H1 (cell line): ENCODE data around the gene TM2D1. TPM values are rescaled to one million over a fixed set of nuclear protein-coding genes. Genes with fewer than 3 reads are reported as not detected.

ENCODE experiments used
- CTCF ChIA-PET: fragments of 300-600 bp; sonication (Branson Sonifier 250); formaldehyde crosslinking; loops from one replicate; lab custom pipeline; 2021; ENCODE audit not compliant: partially characterized antibody; lab: Charles Lee
- POLR2A ChIA-PET: fragments of 300-600 bp; sonication (Branson Sonifier 250); formaldehyde crosslinking; loops from one replicate; lab custom pipeline; 2021; ENCODE audit warnings: inconsistent platforms; ENCODE audit not compliant: partially characterized antibody; lab: Charles Lee
- DNase-seq, 2 experiments: peaks; one replicate each; pipeline versions ENCODE4 v3.0.0 to v3.0.0-alpha.2; 2010 to 2022; ENCODE audit warnings: low spot score in 2 of 2, low read depth in 1 of 2, mixed read lengths in 1 of 2
- FAIRE-seq: peaks from 2 replicates; lab custom pipeline; 2011; peaks lifted over from hg19 to GRCh38; lab: Jason Lieb, UNC
- H2AFZ ChIP-seq: 2 replicates; pipeline ENCODE4 v1.8.1; 2012; ENCODE audit warnings: low read length, inconsistent platforms
- H2AK5ac ChIP-seq: 2 replicates; pipeline ENCODE4 v1.6.1; 2013; ENCODE audit warnings: low read depth, low read length
- H2BK120ac ChIP-seq: replicated peaks from 2 replicates; pipeline ENCODE3; 2013; ENCODE audit warnings: low read depth, low read length, inconsistent platforms
- H2BK12ac ChIP-seq: 2 replicates; pipeline ENCODE4 v1.6.1; 2013; ENCODE audit warnings: low read depth, low read length
- H2BK15ac ChIP-seq: 2 replicates; pipeline ENCODE4 v1.6.1; 2013; ENCODE audit warnings: low read length
- H2BK20ac ChIP-seq: 2 replicates; pipeline ENCODE4 v1.6.1; 2013; ENCODE audit warnings: low read length
- H2BK5ac ChIP-seq: 2 replicates; pipeline ENCODE4 v1.6.1; 2013; ENCODE audit warnings: low read depth, low read length
- H3K14ac ChIP-seq: 2 replicates; pipeline ENCODE4 v1.6.1; 2013; ENCODE audit warnings: inconsistent platforms; ENCODE audit not compliant: insufficient read length
- H3K18ac ChIP-seq: 2 replicates; pipeline ENCODE4 v1.6.1; 2013; ENCODE audit warnings: low read length; ENCODE audit errors: extremely low read depth
- H3K23ac ChIP-seq: 2 replicates; pipeline ENCODE4 v1.6.1; 2013; ENCODE audit warnings: inconsistent platforms; ENCODE audit not compliant: insufficient read length
- H3K23me2 ChIP-seq: 2 replicates; pipeline ENCODE4 v1.6.1; 2013; ENCODE audit warnings: low read depth, low read length
- H3K27ac ChIP-seq: 2 replicates; pipeline ENCODE4 v1.6.1; 2011; ENCODE audit warnings: low read depth, low read length, inconsistent platforms
- H3K27me3 ChIP-seq, 4 experiments: replicated peaks in 1 of 4; 1 replicate in 1 of 4; 2 replicates in 3 of 4; pipeline versions ENCODE4 v1.6.1 to v1.8.1; 2011 to 2013; ENCODE audit warnings: low read length in 3 of 4, mild to moderate bottlenecking in 3 of 4, inconsistent platforms in 2 of 4, mixed read lengths in 2 of 4, moderate library complexity in 1 of 4; ENCODE audit not compliant: control insufficient read depth in 3 of 4, insufficient read depth in 3 of 4; ENCODE audit errors: extremely low read depth in 1 of 4
- H3K36me3 ChIP-seq, 4 experiments: 2 replicates each; pipeline versions ENCODE4 v1.6.1 to v1.8.1; 2011 to 2013; ENCODE audit warnings: mild to moderate bottlenecking in 4 of 4, low read length in 3 of 4, moderate library complexity in 2 of 4, control low read depth in 1 of 4, inconsistent platforms in 1 of 4; ENCODE audit not compliant: insufficient read depth in 4 of 4, control insufficient read depth in 2 of 4
- H3K4ac ChIP-seq: replicated peaks from 2 replicates; pipeline ENCODE3; 2013; ENCODE audit warnings: low read length, low read depth, mixed read lengths, inconsistent platforms; ENCODE audit not compliant: insufficient read length
- H3K4me1 ChIP-seq, 4 experiments: replicated peaks in 1 of 4; 1 replicate in 1 of 4; 2 replicates in 3 of 4; pipeline versions ENCODE4 v1.6.1 to v1.8.1; 2011 to 2013; ENCODE audit warnings: low read length in 3 of 4, inconsistent platforms in 2 of 4, mixed read lengths in 1 of 4; ENCODE audit not compliant: insufficient read depth in 4 of 4, control insufficient read depth in 3 of 4
- H3K4me2 ChIP-seq, 2 experiments: 2 replicates each; pipeline versions ENCODE4 v1.6.1 to v1.8.1; 2011 to 2013; ENCODE audit warnings: low read depth in 2 of 2, low read length in 2 of 2, control low read depth in 1 of 2, inconsistent platforms in 1 of 2, mild to moderate bottlenecking in 1 of 2; ENCODE audit not compliant: insufficient read depth in 1 of 2
- H3K4me3 ChIP-seq, 4 experiments: fragments of 200-600, 300-600 bp in 1 of 4; sonication (generic), shearing (Covaris generic), sonication (Bioruptor Twin) in 1 of 4; 2 replicates each; pipeline versions ENCODE4 v1.5.1 to v1.8.1; 2011 to 2016; ENCODE audit warnings: low read length in 4 of 4, low read depth in 3 of 4, control low read depth in 2 of 4, inconsistent platforms in 2 of 4, mild to moderate bottlenecking in 2 of 4, mixed read lengths in 1 of 4, moderate library complexity in 1 of 4; ENCODE audit not compliant: insufficient read depth in 2 of 4; ENCODE audit errors: extremely low read depth in 1 of 4
- H3K56ac ChIP-seq: replicated peaks from 2 replicates; pipeline ENCODE3; 2013; ENCODE audit warnings: low read depth, mild to moderate bottlenecking, mixed read lengths, low read length, inconsistent platforms; ENCODE audit not compliant: insufficient read length
- H3K79me1 ChIP-seq: 2 replicates; pipeline ENCODE4 v1.6.1; 2013; ENCODE audit warnings: low read depth, low read length, control low read depth
- H3K79me2 ChIP-seq, 2 experiments: 2 replicates each; pipeline versions ENCODE4 v1.6.1 to v1.8.1; 2012 to 2013; ENCODE audit warnings: low read length in 2 of 2, mild to moderate bottlenecking in 2 of 2, inconsistent platforms in 1 of 2; ENCODE audit not compliant: insufficient read depth in 2 of 2, control insufficient read depth in 1 of 2
- H3K9ac ChIP-seq, 4 experiments: replicated peaks in 1 of 4; 1 replicate in 1 of 4; 2 replicates in 3 of 4; pipeline versions ENCODE4 v1.6.1 to v1.8.1; 2011 to 2013; ENCODE audit warnings: low read depth in 3 of 4, low read length in 3 of 4, control low read depth in 2 of 4, mild to moderate bottlenecking in 2 of 4, moderate library complexity in 2 of 4, inconsistent platforms in 1 of 4; ENCODE audit errors: extremely low read depth in 1 of 4
- H3K9me3 ChIP-seq, 2 experiments: 2 replicates each; pipeline versions ENCODE4 v1.6.1 to v1.8.1; 2012 to 2013; ENCODE audit warnings: mild to moderate bottlenecking in 2 of 2, moderate library complexity in 2 of 2, control low read depth in 1 of 2, inconsistent platforms in 1 of 2, low read depth in 1 of 2, low read length in 1 of 2, mixed read lengths in 1 of 2; ENCODE audit not compliant: insufficient read depth in 2 of 2
- H4K20me1 ChIP-seq, 2 experiments: replicated peaks in 1 of 2; 2 replicates each; pipeline versions ENCODE3 to v1.8.1; 2011 to 2013; ENCODE audit warnings: inconsistent platforms in 2 of 2, low read length in 2 of 2, mild to moderate bottlenecking in 1 of 2; ENCODE audit not compliant: insufficient read depth in 2 of 2, control insufficient read depth in 1 of 2
- H4K5ac ChIP-seq: 2 replicates; pipeline ENCODE4 v1.6.1; 2013; ENCODE audit warnings: low read length, low read depth, mixed read lengths, inconsistent platforms; ENCODE audit not compliant: insufficient read length
- H4K8ac ChIP-seq: 2 replicates; pipeline ENCODE4 v1.8.0; 2013; ENCODE audit warnings: mild to moderate bottlenecking, moderate library complexity, low read length, inconsistent platforms; ENCODE audit not compliant: insufficient read depth; ENCODE audit errors: extremely low read depth
- H4K91ac ChIP-seq: replicated peaks from 2 replicates; pipeline ENCODE3; 2013; ENCODE audit warnings: low read length, mixed read lengths, inconsistent platforms; ENCODE audit not compliant: insufficient read length
- BACH1 ChIP-seq: IDR thresholded peaks from 2 replicates; pipeline ENCODE4 v1.6.1; 2012; ENCODE audit warnings: low read length, improper control_type of control experiment
- MAFK ChIP-seq: IDR thresholded peaks from 2 replicates; pipeline ENCODE4 v1.6.1; 2012; ENCODE audit warnings: low read depth, mild to moderate bottlenecking, improper control_type of control experiment, low read length
- TBP ChIP-seq: IDR thresholded peaks from 2 replicates; pipeline ENCODE4 v1.6.1; 2011; ENCODE audit warnings: low read depth, low read length, improper control_type of control experiment
- WGBS, 2 experiments: shearing (Covaris generic) in 1 of 2; methylation state at CpG; one replicate each; pipeline versions ENCODE4 v1.1.6 to v1.1.7; 2013 to 2015; ENCODE audit warnings: low lambda C conversion rate in 2 of 2, mixed read lengths in 2 of 2, inconsistent platforms in 1 of 2, low coverage in 1 of 2, missing lambda C conversion rate in 1 of 2; ENCODE audit not compliant: insufficient replicate concordance in 2 of 2, insufficient coverage in 1 of 2, insufficient read length in 1 of 2; ENCODE audit errors: extremely low coverage in 1 of 2, missing lambda C conversion rate in 1 of 2; 5-methylcytosine and 5-hydroxymethylcytosine counted together
- polyA plus RNA-seq, 7 experiments: library from polyadenylated mRNA; depleted of rRNA in 3 of 7; stranded (reverse) in 5 of 7; unstranded in 2 of 7; fragments of >200 nt in 5 of 7; fragments of 200-250 nt in 2 of 7; gene quantifications; 1 replicate in 5 of 7; 2 replicates in 1 of 7; 4 replicates in 1 of 7; pipeline versions ENCODE4 v1.2.1 to v1.2.3, GENCODE V29; 2011 to 2013; ENCODE audit warnings: missing spikeins in 2 of 7, mixed read lengths in 2 of 7
- total RNA-seq: library from RNA; stranded (reverse); fragmentation: NEBNext Ultra II Directional; extraction: Animal tissue kit (Norgen Biotek cat#: 25700); gene quantifications from 2 replicates; pipeline ENCODE4 v1.2.1, GENCODE V29; 2021

TM2D1 gene
- total and polyA plus RNA-seq, 2 of the 8 experiments (the other 6 are each of a cell fraction or from before 2014, with no cell fraction given), result 17.7 to 20.5 TPM

DNA sequence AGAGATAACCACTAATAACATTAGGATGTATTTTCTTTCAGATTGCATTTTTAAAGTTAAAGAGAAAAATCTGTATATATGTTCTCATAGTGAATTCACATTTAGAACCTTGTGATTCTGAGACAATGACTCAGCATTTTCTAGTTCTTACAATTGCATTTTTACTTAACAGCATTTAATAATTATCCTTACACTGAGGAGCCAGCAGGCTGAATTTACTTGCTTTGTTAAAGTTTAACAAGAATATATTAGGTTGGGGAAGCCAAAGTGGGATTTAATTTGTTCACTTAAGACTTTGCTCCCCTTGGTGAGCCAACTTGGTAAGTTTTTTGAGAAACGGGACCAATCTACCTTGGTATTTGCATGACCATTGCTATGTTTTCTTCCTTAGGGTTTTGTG lies 21.9 kb upstream of the TM2D1 start:
- H4K20me1 ChIP-seq, result peaks cover 0 to 1% of the 10 kb centered on the region in 2 experiments
- no peak overlapping the region for H3K4ac ChIP-seq
- no peak overlapping the region for H3K14ac ChIP-seq
- POLR2A ChIA-PET, result no interaction called here
- WGBS, 2 experiments, result 0% methylated on average over 1 of the region's 1 CpG; no CpG with 5 or more reads in 1 of the 2 experiments
- no peak overlapping the region for H2BK20ac ChIP-seq
- peaks cover 3% of the 10 kb centered on the region; the same call in 1 of the 2 replicates for H3K23me2 ChIP-seq
- no peak overlapping the region for H2BK15ac ChIP-seq
- H3K9me3 ChIP-seq, result no peaks in the 10 kb centered on the region
- no peak for DNase-seq
- no peak overlapping the region for H3K23ac ChIP-seq
- peak; percentile 88 for TF ChIP-seq MAFK
- peak; percentile 95 for TF ChIP-seq BACH1
- TF ChIP-seq TBP, result no peak
- no peaks in the 10 kb centered on the region for H3K27me3 ChIP-seq
- H2BK5ac ChIP-seq, result no peak overlapping the region
- H2AFZ ChIP-seq, result no peak overlapping the region
- FAIRE-seq, result no peak
- no peak overlapping the region for H3K18ac ChIP-seq
- H3K79me2 ChIP-seq, result peaks cover 14 to 81% of the 10 kb centered on the region in 2 experiments
- H3K36me3 ChIP-seq, result no peaks in the 10 kb centered on the region
- CTCF ChIA-PET, result interaction anchor here (1.5 kb wide), 1 partner anchor 96 kb away, joined by 4 read pairs; no protein-coding TSS in a partner anchor
- peaks cover 7% of the 10 kb centered on the region; the same call in 1 of the 2 replicates for H3K79me1 ChIP-seq
- no peak overlapping the region for H3K9ac ChIP-seq
- H2BK12ac ChIP-seq, result no peak overlapping the region
- peaks cover 0 to 8% (median 2%) of the 10 kb centered on the region in 4 experiments; a peak in 5 of 7 replicates for H3K4me1 ChIP-seq
- no peak overlapping the region for H4K91ac ChIP-seq
- H3K4me2 ChIP-seq, result peak overlapping the region in 1 of 2 experiments; percentile 49; a peak in 2 of 4 replicates
- H4K5ac ChIP-seq, result peak overlapping the region; percentile 24
- H3K4me3 ChIP-seq, result no peak overlapping the region
- no peak overlapping the region for H3K56ac ChIP-seq
- no peak overlapping the region for H2BK120ac ChIP-seq
- no peak overlapping the region for H4K8ac ChIP-seq
- H3K27ac ChIP-seq, result no peak overlapping the region
- no peak overlapping the region for H2AK5ac ChIP-seq
